ENCODE results near the gene ERC2.

Gene ERC2

DNA sequence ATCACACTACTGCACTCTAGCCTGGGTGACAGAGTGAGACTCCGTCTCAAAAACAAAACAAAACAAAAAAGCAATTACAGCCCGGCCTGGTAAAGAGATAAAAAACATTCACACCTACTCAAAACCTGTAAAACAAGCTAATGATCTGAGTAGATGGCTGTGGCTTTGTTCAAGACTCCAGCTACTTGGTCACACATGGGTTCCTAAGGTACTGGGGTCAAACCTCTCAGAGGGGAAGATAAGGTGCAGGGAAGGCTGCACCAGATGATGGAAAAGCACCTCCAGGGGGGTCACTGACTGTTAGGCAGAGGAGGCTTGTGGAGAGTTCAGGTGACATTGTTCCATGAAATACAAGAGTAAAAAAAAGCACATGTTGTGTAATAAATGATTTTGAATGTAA lies 531.0 kb downstream of the ERC2 start:
- no peaks in the 10 kb centered on the region for H3K36me3 ChIP-seq (ENCODE audit: insufficient read depth, low read length)
- no peak overlapping the region for H3K4me3 ChIP-seq (ENCODE audit: low read length, poor library complexity, severe bottlenecking)
- no peaks in the 10 kb centered on the region for H3K9me3 ChIP-seq (ENCODE audit: insufficient read depth, low read depth, low read length)
- TF ChIP-seq, protein P1, sequence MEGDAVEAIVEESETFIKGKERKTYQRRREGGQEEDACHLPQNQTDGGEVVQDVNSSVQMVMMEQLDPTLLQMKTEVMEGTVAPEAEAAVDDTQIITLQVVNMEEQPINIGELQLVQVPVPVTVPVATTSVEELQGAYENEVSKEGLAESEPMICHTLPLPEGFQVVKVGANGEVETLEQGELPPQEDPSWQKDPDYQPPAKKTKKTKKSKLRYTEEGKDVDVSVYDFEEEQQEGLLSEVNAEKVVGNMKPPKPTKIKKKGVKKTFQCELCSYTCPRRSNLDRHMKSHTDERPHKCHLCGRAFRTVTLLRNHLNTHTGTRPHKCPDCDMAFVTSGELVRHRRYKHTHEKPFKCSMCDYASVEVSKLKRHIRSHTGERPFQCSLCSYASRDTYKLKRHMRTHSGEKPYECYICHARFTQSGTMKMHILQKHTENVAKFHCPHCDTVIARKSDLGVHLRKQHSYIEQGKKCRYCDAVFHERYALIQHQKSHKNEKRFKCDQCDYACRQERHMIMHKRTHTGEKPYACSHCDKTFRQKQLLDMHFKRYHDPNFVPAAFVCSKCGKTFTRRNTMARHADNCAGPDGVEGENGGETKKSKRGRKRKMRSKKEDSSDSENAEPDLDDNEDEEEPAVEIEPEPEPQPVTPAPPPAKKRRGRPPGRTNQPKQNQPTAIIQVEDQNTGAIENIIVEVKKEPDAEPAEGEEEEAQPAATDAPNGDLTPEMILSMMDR (conservative IDR thresholded peaks at IDR 0.05; ENCODE audit: low read length): no peak
- TF ChIP-seq EZH2phosphoT487 (IDR thresholded peaks at IDR 0.05; ENCODE audit: borderline replicate concordance): no peak
- no peaks in the 10 kb centered on the region for H4K20me1 ChIP-seq (ENCODE audit: insufficient read depth, low read length, poor library complexity, severe bottlenecking)
- no peaks in the 10 kb centered on the region for H3F3A ChIP-seq (ENCODE audit: low read depth)
- H3K9me2 ChIP-seq (replicated peaks; ENCODE audit: low read depth, low read length): no peaks in the 10 kb centered on the region
- H3K27me3 ChIP-seq (ENCODE audit: insufficient read depth, low read length, poor library complexity, severe bottlenecking): no peaks in the 10 kb centered on the region
- no peak overlapping the region for H2AFZ ChIP-seq (ENCODE audit: low read length)
- H3K9ac ChIP-seq (ENCODE audit: low read depth, low read length, poor library complexity, severe bottlenecking): no peak overlapping the region
- H3K79me2 ChIP-seq (ENCODE audit: insufficient read depth, low read length): no peaks in the 10 kb centered on the region
- peaks cover 7% of the 10 kb centered on the region for H3K4me1 ChIP-seq (ENCODE audit: insufficient read depth, low read length, poor library complexity, severe bottlenecking)
- H3K4me2 ChIP-seq (ENCODE audit: low read depth, low read length, poor library complexity, severe bottlenecking): no peak overlapping the region

DNA sequence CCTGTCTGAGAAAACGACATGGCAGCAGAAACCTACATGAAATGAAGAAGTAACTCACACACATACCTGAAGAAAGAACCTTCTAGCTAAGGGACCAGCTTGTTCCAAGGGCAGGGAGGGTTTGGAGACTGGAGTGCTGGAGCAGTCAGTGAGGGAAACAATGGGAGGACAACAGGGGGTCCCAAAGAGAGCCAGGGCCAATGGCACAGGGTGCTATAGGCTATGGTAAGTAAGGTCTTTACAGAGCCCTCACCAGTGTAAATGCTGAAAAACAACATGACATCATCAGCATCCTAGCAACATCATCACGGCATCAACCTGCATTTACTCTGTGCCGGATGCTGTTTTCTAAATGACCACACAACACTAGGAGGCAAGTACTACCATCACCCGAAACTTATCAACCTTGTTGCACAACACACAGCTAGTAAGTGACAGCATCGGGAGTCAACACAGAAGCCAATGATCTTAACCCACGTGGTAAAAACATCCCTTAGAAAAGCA lies 531.7 kb downstream of the ERC2 start:
- Histone ChIP-seq H3K4me2 (ENCODE audit: low read depth, low read length, poor library complexity, severe bottlenecking) (no peak overlapping the region), H3K4me1 (ENCODE audit: insufficient read depth, low read length, poor library complexity, severe bottlenecking) (peaks cover 4% of the 10 kb centered on the region), H3K4me3 (ENCODE audit: low read length, poor library complexity, severe bottlenecking) (no peak overlapping the region), H2AFZ (ENCODE audit: low read length) (no peak overlapping the region), H3K36me3 (ENCODE audit: insufficient read depth, low read length) (no peaks in the 10 kb centered on the region), H3K79me2 (ENCODE audit: insufficient read depth, low read length) (no peaks in the 10 kb centered on the region), H3K27me3 (ENCODE audit: insufficient read depth, low read length, poor library complexity, severe bottlenecking) (no peaks in the 10 kb centered on the region), H3F3A (ENCODE audit: low read depth) (no peaks in the 10 kb centered on the region), H3K9ac (ENCODE audit: low read depth, low read length, poor library complexity, severe bottlenecking) (no peak overlapping the region), H3K9me3 (ENCODE audit: insufficient read depth, low read depth, low read length) (no peaks in the 10 kb centered on the region), H3K9me2 (replicated peaks; ENCODE audit: low read depth, low read length) (no peaks in the 10 kb centered on the region), H4K20me1 (ENCODE audit: insufficient read depth, low read length, poor library complexity, severe bottlenecking) (no peaks in the 10 kb centered on the region)
- TF ChIP-seq EZH2phosphoT487 (IDR thresholded peaks at IDR 0.05; ENCODE audit: borderline replicate concordance): no peak
- TF ChIP-seq, protein P1 (conservative IDR thresholded peaks at IDR 0.05; ENCODE audit: low read length): no peak

DNA sequence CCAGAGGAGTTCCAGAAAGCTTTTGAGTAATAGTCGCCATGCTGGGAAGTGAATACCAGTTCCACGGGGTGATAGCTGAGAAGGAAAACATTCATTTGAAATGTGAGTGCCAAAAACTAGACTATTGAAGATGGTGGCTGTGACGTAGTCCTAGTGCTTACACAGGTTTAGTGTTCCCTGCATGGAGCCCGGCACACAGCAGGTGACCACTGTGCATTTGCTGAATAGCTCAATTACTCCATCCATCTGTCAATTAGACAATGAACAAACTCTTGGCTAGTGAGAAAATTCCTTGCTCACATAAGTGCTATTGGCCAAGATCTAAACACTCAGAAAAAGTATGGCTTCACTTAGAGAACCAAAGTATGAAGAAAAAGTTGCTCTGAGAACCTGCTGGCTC lies 533.0 kb downstream of the ERC2 start:
- H3K36me3 ChIP-seq (ENCODE audit: insufficient read depth, low read length): no peaks in the 10 kb centered on the region
- no peak overlapping the region for H3K4me3 ChIP-seq (ENCODE audit: low read length, poor library complexity, severe bottlenecking)
- H3K4me1 ChIP-seq (ENCODE audit: insufficient read depth, low read length, poor library complexity, severe bottlenecking): no peaks in the 10 kb centered on the region
- no peak overlapping the region for H3K4me2 ChIP-seq (ENCODE audit: low read depth, low read length, poor library complexity, severe bottlenecking)
- H3K79me2 ChIP-seq (ENCODE audit: insufficient read depth, low read length): no peaks in the 10 kb centered on the region
- no peaks in the 10 kb centered on the region for H4K20me1 ChIP-seq (ENCODE audit: insufficient read depth, low read length, poor library complexity, severe bottlenecking)
- TF ChIP-seq EZH2phosphoT487 (IDR thresholded peaks at IDR 0.05; ENCODE audit: borderline replicate concordance): no peak
- TF ChIP-seq, protein P1 (conservative IDR thresholded peaks at IDR 0.05; ENCODE audit: low read length): no peak
- H2AFZ ChIP-seq (ENCODE audit: low read length): no peak overlapping the region
- H3K9me3 ChIP-seq (ENCODE audit: insufficient read depth, low read depth, low read length): no peaks in the 10 kb centered on the region
- H3F3A ChIP-seq (ENCODE audit: low read depth): no peaks in the 10 kb centered on the region
- no peaks in the 10 kb centered on the region for H3K9me2 ChIP-seq (replicated peaks; ENCODE audit: low read depth, low read length)
- no peak overlapping the region for H3K9ac ChIP-seq (ENCODE audit: low read depth, low read length, poor library complexity, severe bottlenecking)
- H3K27me3 ChIP-seq (ENCODE audit: insufficient read depth, low read length, poor library complexity, severe bottlenecking): no peaks in the 10 kb centered on the region
